ENCODE measurements around the gene FOSL2.

FOSL2 gene

GRCh38 chr2:28454016-28454930 is 61.6 kb downstream of the FOSL2 start:
- DNase-seq, result no peak

- DNase-seq, result no peak
These were observed 64.6 kb downstream of the FOSL2 start for GRCh38 chr2:28457237-28457636.

DNA sequence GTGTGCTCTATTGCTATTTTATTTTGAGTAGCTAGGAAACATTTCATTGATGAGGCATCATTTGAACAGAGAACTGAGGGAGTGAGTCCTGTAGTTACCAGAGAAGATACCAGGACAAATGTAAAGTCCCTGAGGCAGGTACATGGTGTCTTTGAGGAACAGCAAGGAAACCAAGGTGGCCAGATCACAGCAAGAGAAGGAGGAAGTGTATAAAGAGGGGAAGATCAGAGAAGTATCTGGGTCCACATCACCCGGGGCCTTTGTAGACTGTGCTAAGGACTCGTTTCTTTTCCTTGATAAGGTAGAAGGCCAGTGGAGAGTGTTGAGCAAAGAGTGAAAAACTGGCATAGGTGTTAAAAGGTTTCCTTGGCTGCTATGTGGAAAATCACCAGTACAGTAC is 68.4 kb downstream of the FOSL2 start:
- DNase-seq, result no peak

GRCh38 chr2:28462122-28462521 is 69.5 kb downstream of the FOSL2 start:
- no peak for DNase-seq

DNA sequence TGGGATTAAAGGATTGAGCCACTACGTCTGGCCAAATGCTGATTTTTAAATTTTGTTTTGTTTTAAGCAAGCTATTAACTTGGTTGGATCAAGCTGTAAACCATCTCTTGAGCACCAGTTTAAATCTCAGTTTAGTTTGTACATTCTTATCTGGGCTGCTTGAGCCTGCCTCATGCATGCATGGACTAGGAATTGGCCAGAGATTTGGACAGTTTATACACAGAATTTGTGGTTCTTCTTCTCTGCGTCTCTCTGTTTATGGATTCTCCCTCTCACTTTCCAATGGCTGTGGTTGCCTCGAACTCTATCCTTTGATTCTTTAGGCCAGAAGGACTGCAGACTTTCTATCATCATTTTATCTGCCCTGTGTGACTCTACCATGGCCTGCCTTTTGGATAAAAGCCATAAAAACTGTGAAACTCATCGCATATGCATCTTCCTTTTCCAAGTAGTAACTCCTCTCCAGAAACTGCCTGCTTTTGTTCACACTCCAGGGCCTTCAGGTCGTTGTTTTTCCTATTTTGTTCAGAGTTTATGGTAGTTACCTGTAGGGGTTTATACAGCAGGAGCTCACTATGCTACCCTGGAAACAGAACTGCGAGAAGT is 70.7 kb downstream of the FOSL2 start:
- no peak for DNase-seq

DNA sequence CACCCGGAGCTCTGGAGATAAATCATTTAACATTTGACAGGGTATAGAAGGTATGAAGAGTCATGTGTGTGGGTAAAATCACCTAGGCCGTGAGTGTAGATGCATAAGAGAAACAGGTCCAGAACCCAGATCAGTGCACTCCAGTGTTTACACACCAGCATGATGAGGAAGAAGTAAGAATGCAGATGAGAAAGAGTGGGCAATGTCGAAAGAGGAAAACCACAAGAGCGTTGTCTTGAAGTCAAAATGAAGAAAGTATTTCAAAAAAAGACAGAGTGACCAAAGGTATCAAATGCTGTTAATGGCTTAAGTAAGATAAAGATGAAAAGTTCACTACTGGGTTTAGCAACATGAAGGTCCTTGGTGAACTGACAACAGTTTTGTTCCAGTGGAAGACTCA is 71.2 kb downstream of the FOSL2 start:
- DNase-seq, result no peak

GRCh38 chr2:28465148-28465885 is 72.7 kb downstream of the FOSL2 start:
- no peak for DNase-seq

All from NCI-H2029 (cell line).